Adrenal gland (tissue), 19 donors: ENCODE measurements around the gene LHFPL4. TPM values are rescaled to one million over a fixed set of nuclear protein-coding genes. Genes with fewer than 3 reads are reported as not detected.
"Not testable (repeated sequence)": the region's sequence is repeated elsewhere in the genome, so short reads cannot be mapped to it uniquely, and the experiment has no call there.

Experiments
- DNase-seq, 7 donors: peaks; one replicate each; pipeline ENCODE4 v3.0.0-alpha.2; 2019 to 2020
- H3K27ac ChIP-seq, 5 donors: fragments of 200-600 bp; sonication (generic) in 4 of 5; 1 replicate in 3 of 5; 2 replicates in 2 of 5; pipeline versions ENCODE4 v1.5.1 to v1.8.0; 2016 to 2020; ENCODE audit warnings: mild to moderate bottlenecking in 1 of 5
- H3K27me3 ChIP-seq: fragments of 200-600 bp; 2 replicates; pipeline ENCODE4 v1.8.0; 2021
- H3K36me3 ChIP-seq, 2 donors: fragments of 200-600 bp; replicated peaks in 1 of 2; 1 replicate in 1 of 2; 2 replicates in 1 of 2; pipeline versions ENCODE4 v1.5.1 to v1.8.0; 2018 to 2022
- H3K4me1 ChIP-seq, 2 donors: fragments of 200-600 bp; replicated peaks in 1 of 2; 1 replicate in 1 of 2; 2 replicates in 1 of 2; pipeline versions ENCODE4 v1.5.1 to v1.8.0; 2018 to 2021
- H3K4me3 ChIP-seq, 4 donors: fragments of 200-600 bp; sonication (generic) in 3 of 4; one replicate each; pipeline ENCODE4 v1.5.1; 2016 to 2018
- H3K9me3 ChIP-seq, 3 donors: fragments of 200-600 bp; sonication (generic) in 1 of 3; replicated peaks in 1 of 3; 1 replicate in 2 of 3; 2 replicates in 1 of 3; pipeline versions ENCODE4 v1.5.1 to v1.8.0; 2016 to 2021
- CTCF ChIP-seq, 6 experiments: fragments of 450-650 bp in 4 of 6; fragments of 200-600 bp in 2 of 6; sonication (generic) in 1 of 6; IDR thresholded peaks; 1 replicate in 5 of 6; 2 replicates in 1 of 6; pipeline versions ENCODE4 v1.5.1 to v1.8.0; 2016 to 2021; ENCODE audit warnings: antibody characterized with exemption in 6 of 6, mild to moderate bottlenecking in 2 of 6, moderate library complexity in 1 of 6
- POLR2A ChIP-seq, 2 donors: fragments of 450-650 bp; IDR thresholded peaks; one replicate each; pipeline ENCODE4 v1.6.1; 2017; ENCODE audit warnings: antibody characterized with exemption in 2 of 2, mild to moderate bottlenecking in 2 of 2, moderate library complexity in 1 of 2
- WGBS, 4 donors: extraction: QIAGEN DNeasy Blood & Tissue Kit in 2 of 4; methylation state at CpG; one replicate each; pipeline versions ENCODE4 v1.1.5 to v1.1.7; 2013 to 2017; 5-methylcytosine and 5-hydroxymethylcytosine counted together
- intact Hi-C, 2 donors: fragments of 100-400 bp; cut with DNase I; formaldehyde crosslinking; loops; one replicate each; pipeline versions ENCODE4 v1.14.1 to v1.15.0; 2022 to 2023
- long read RNA-seq, 10 donors: library from polyadenylated mRNA in 3 of 10; unstranded in 2 of 10; stranded (forward) in 1 of 10; transcript quantifications; one replicate each; pipeline ENCODE4 v2.0.0 and lab custom pipeline, GENCODE V29; 2021 to 2026
- polyA plus RNA-seq, 3 donors: library from polyadenylated mRNA; stranded (reverse); fragments of 200-250 nt in 2 of 3; fragments of 350-450 nt in 1 of 3; fragmentation: Illumina TruSeq in 1 of 3; extraction: RNeasy Lipid Tissue Mini Kit (QIAGEN cat#74804) in 1 of 3; gene quantifications; one replicate each; pipeline ENCODE4 v1.2.3, GENCODE V29; 2013 to 2014
- total RNA-seq, 9 donors: library from RNA; depleted of rRNA in 4 of 9; stranded (reverse); fragments of >200 nt in 4 of 9; fragments of 120-200 nt in 1 of 9; fragmentation: NEBNext Ultra II Directional in 1 of 9; extraction: Animal tissue kit (Norgen Biotek cat#: 25700) in 1 of 9; gene quantifications; one replicate each; pipeline versions ENCODE4 v1.1.0 to v1.2.4, GENCODE V29; 2013 to 2023
- donor health status: healthy with polysubstance abuse.
- donor health status: Bipolar disorder and iron deficiency.
- donor health status: DM: yes; HTN: yes; CAD: no.
- donor health status: DM: no; HTN: no; CAD: no.
- donor health status: DM: no; HTN: no; CAD: no.
- donor health status: DM: yes; HTN: yes; CAD: no.

LHFPL4 gene
- 1 to 10 TPM in 3 of 9 donors, under 1 TPM in 4, not detected in 2; 0.04 to 2.9 (median 0.83) TPM for total RNA-seq
- polyA plus RNA-seq = 1 to 10 TPM in 2 of 3 donors, under 1 TPM in 1; 0.67 to 3.5 (median 1.2) TPM
- long read RNA-seq, donor 1 = 0 reads
- long read RNA-seq, donor 2 = 0 reads
- long read RNA-seq, donor 3 = 0 reads
- long read RNA-seq, donor 4 = 0 reads
- long read RNA-seq, donor 5 = 0 reads
- long read RNA-seq, donor 6, partial matches to known transcripts = 0 of 1 reads
- long read RNA-seq, donor 6, other reads (novel, unspliced or antisense) = 1 of 1 reads
- long read RNA-seq, donor 7 = 0 reads
- long read RNA-seq, donor 8 = 0 reads
- long read RNA-seq, donor 9 = 0 reads
- long read RNA-seq, donor 10 = 0 reads

GRCh38 chr3:9553021-9553947 lies at the start of gene LHFPL4:
TSS of gene LHFPL4 (minus strand) at chr3:9553822. CDS start at chr3:9552679, 1,143 bp downstream.
- TF ChIP-seq POLR2A (IDR thresholded peaks at IDR 0.05) = no peak
- peaks cover 11% of the 10 kb centered on the region for H3K27me3 ChIP-seq

GRCh38 chr3:9602620-9603019 lies 49.0 kb upstream of the LHFPL4 start:
- WGBS, 4 donors = 84 to 94% (median 88%) methylated on average over 4 of the region's 4 CpGs
- H3K4me3 ChIP-seq = no peak overlapping the region
- H3K4me1 ChIP-seq = peaks cover 0 to 5% of the 10 kb centered on the region in 2 donors
- TF ChIP-seq CTCF (IDR thresholded peaks at IDR 0.05) (no peak), POLR2A (IDR thresholded peaks at IDR 0.05) (no peak)
- no peaks in the 10 kb centered on the region for H3K9me3 ChIP-seq
- no peak for DNase-seq
- no peaks in the 10 kb centered on the region for H3K27me3 ChIP-seq
- intact Hi-C loops = no loop called here
- H3K27ac ChIP-seq = no peak overlapping the region
- H3K36me3 ChIP-seq = no peaks in the 10 kb centered on the region

More at GRCh38 chr3:9553021-9553947, at the start of gene LHFPL4:
- Histone ChIP-seq H3K9me3 (no peaks in the 10 kb centered on the region), H3K27ac (no peak within 1 kb of the TSS), H3K4me3 (no peak within 1 kb of the TSS), H3K4me1 (no peaks in the 10 kb centered on the region), H3K36me3 (no peaks in the 10 kb centered on the region)
- WGBS, 4 donors = 2 to 3% (median 3%) methylated on average over 12 to 75 of the region's 75 CpGs
- no peak for DNase-seq
- intact Hi-C loops = no loop called here

- H3K27ac ChIP-seq, intact Hi-C loops, H3K9me3 ChIP-seq, H3K4me1 ChIP-seq, H3K27me3 ChIP-seq, H3K36me3 ChIP-seq: not testable (repeated sequence)
- peak in 2 of 7 donors; percentile 7 to 48 for DNase-seq
- WGBS, 4 donors = 72 to 77% (median 73%) methylated on average over 19 to 24 of the region's 24 CpGs
- peak overlapping the region in 1 of 4 donors; percentile 45 for H3K4me3 ChIP-seq
Measured at GRCh38 chr3:9601006-9601581, 47.5 kb upstream of the LHFPL4 start.

GRCh38 chr3:9600597-9600996 lies 47.0 kb upstream of the LHFPL4 start:
- H3K36me3 ChIP-seq = no peaks in the 10 kb centered on the region
- no peaks in the 10 kb centered on the region for H3K9me3 ChIP-seq
- no peak for TF ChIP-seq POLR2A (IDR thresholded peaks at IDR 0.05)
- no peak for TF ChIP-seq CTCF (IDR thresholded peaks at IDR 0.05)
- no peak overlapping the region for H3K27ac ChIP-seq
- peaks cover 0 to 5% of the 10 kb centered on the region in 2 donors for H3K4me1 ChIP-seq
- peak overlapping the region in 1 of 4 donors; percentile 45 for H3K4me3 ChIP-seq
- WGBS, 4 donors = 3 to 4% (median 3%) methylated on average over 7 to 42 of the region's 42 CpGs; no CpG with 5 or more reads in 1 of the 4 donors
- intact Hi-C loops = no loop called here
- DNase-seq = peak; percentile 56 to 75 (median 69)
- no peaks in the 10 kb centered on the region for H3K27me3 ChIP-seq
